ENCODE data around the gene ARHGAP18.

The ARHGAP18 gene

DNA sequence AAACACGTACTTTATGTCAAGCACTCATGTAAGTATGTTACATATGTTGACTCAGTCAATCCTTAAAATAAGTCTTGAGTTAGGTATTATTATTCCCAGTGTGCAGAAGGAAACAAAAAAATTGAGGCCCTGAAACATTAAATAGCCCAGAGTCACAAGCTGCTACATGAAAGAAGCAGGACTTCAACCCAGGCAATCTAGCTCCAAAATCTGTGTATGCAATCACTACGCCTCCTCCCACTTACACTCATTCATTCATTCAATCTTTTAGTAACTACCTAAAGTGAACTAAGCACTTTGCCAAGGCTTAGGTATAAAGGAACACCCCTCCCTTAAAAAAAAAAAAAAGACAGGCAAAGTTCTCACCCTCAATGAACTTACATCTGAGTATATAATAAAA lies 9.3 kb downstream of the ARHGAP18 start:
- Histone ChIP-seq H3K4me2 (ENCODE audit: low read depth, low read length) (peak overlapping the region; percentile 10; the same call in 1 of the 2 replicates), H3K9me3 (replicated peaks; ENCODE audit: insufficient read depth, low read length) (no peaks in the 10 kb centered on the region), H3K27ac (ENCODE audit: low read length) (no peak overlapping the region), H3F3A (ENCODE audit: insufficient read depth, low read length) (peaks cover 8% of the 10 kb centered on the region; the same call in 1 of the 2 replicates), H3K27me3 (replicated peaks; ENCODE audit: insufficient read depth, low read length) (no peaks in the 10 kb centered on the region), H3K36me3 (replicated peaks; ENCODE audit: insufficient read depth, low read length) (no peaks in the 10 kb centered on the region), H2AFZ (ENCODE audit: low read length) (no peak overlapping the region), H4K20me1 (ENCODE audit: insufficient read depth, low read length) (no peaks in the 10 kb centered on the region), H3K9ac (ENCODE audit: low read length) (no peak overlapping the region), H3K4me3 (ENCODE audit: low read length) (no peak overlapping the region), H3K9me2 (replicated peaks; ENCODE audit: insufficient read depth, low read length) (no peaks in the 10 kb centered on the region), H3K79me2 (ENCODE audit: low read length) (peaks cover 99% of the 10 kb centered on the region), H3K4me1 (ENCODE audit: low read length) (peaks cover 52% of the 10 kb centered on the region)
- TF ChIP-seq EZH2phosphoT487 (IDR thresholded peaks at IDR 0.05; ENCODE audit: low read length) (no peak), CTCF (IDR thresholded peaks at IDR 0.05; ENCODE audit: low read length) (no peak), EZH2 (optimal IDR thresholded peaks at IDR 0.05; ENCODE audit: low read depth, low read length) (no peak)
- no peak for DNase-seq

- TF ChIP-seq EZH2phosphoT487 (IDR thresholded peaks at IDR 0.05; ENCODE audit: low read length): no peak
- TF ChIP-seq EZH2 (optimal IDR thresholded peaks at IDR 0.05; ENCODE audit: low read depth, low read length): no peak
- no peak for TF ChIP-seq CTCF (IDR thresholded peaks at IDR 0.05; ENCODE audit: low read length)
- H3K4me3 ChIP-seq (ENCODE audit: low read length): no peak overlapping the region
- H3K9ac ChIP-seq (ENCODE audit: low read length): no peak overlapping the region
- peaks cover 13% of the 10 kb centered on the region; the same call in 1 of the 2 replicates for H3F3A ChIP-seq (ENCODE audit: insufficient read depth, low read length)
- no peak overlapping the region for H2AFZ ChIP-seq (ENCODE audit: low read length)
- peaks cover 59% of the 10 kb centered on the region for H3K4me1 ChIP-seq (ENCODE audit: low read length)
- no peaks in the 10 kb centered on the region for H3K9me2 ChIP-seq (replicated peaks; ENCODE audit: insufficient read depth, low read length)
- no peaks in the 10 kb centered on the region for H3K9me3 ChIP-seq (replicated peaks; ENCODE audit: insufficient read depth, low read length)
- no peak for DNase-seq
- H3K27me3 ChIP-seq (replicated peaks; ENCODE audit: insufficient read depth, low read length): no peaks in the 10 kb centered on the region
- peaks cover 99% of the 10 kb centered on the region for H3K79me2 ChIP-seq (ENCODE audit: low read length)
- H4K20me1 ChIP-seq (ENCODE audit: insufficient read depth, low read length): no peaks in the 10 kb centered on the region
- no peak overlapping the region for H3K27ac ChIP-seq (ENCODE audit: low read length)
- H3K4me2 ChIP-seq (ENCODE audit: low read depth, low read length): no peak overlapping the region
- H3K36me3 ChIP-seq (replicated peaks; ENCODE audit: insufficient read depth, low read length): no peaks in the 10 kb centered on the region
Observed at GRCh38 chr6:129699659-129700058, 10.3 kb downstream of the ARHGAP18 start.

DNA sequence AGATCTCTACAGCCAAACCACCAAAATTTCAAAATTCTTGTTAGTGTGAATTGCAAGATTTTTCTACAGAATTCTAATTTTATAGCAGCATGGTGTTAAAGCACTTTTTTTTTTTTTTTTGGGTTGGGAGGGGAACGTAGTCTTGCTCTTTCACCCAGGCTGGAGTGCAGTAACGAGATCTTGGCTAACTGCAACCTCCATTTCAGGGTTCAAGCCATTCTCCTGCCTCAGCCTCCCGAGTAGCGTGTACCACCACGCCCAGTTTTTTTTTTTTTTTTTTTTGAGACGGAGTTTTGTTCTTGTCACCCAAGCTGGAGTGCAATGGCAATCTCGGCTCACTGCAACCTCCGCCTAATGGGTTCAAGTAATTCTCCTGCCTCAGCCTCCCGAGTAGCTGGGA lies 11.5 kb downstream of the ARHGAP18 start:
- no peak for DNase-seq
- no peak for TF ChIP-seq EZH2 (optimal IDR thresholded peaks at IDR 0.05; ENCODE audit: low read depth, low read length)
- no peak for TF ChIP-seq EZH2phosphoT487 (IDR thresholded peaks at IDR 0.05; ENCODE audit: low read length)
- TF ChIP-seq CTCF (IDR thresholded peaks at IDR 0.05; ENCODE audit: low read length): no peak
- Histone ChIP-seq H3K9me3 (replicated peaks; ENCODE audit: insufficient read depth, low read length) (no peaks in the 10 kb centered on the region), H3K36me3 (replicated peaks; ENCODE audit: insufficient read depth, low read length) (no peaks in the 10 kb centered on the region), H3K27ac (ENCODE audit: low read length) (peak overlapping the region; percentile 53; the same call in 1 of the 2 replicates), H3K27me3 (replicated peaks; ENCODE audit: insufficient read depth, low read length) (no peaks in the 10 kb centered on the region), H2AFZ (ENCODE audit: low read length) (no peak overlapping the region), H3K4me3 (ENCODE audit: low read length) (no peak overlapping the region), H3K4me2 (ENCODE audit: low read depth, low read length) (peak overlapping the region; percentile 75), H3K9ac (ENCODE audit: low read length) (peak overlapping the region; percentile 22; the same call in 1 of the 2 replicates), H4K20me1 (ENCODE audit: insufficient read depth, low read length) (no peaks in the 10 kb centered on the region), H3K9me2 (replicated peaks; ENCODE audit: insufficient read depth, low read length) (no peaks in the 10 kb centered on the region), H3K4me1 (ENCODE audit: low read length) (peaks cover 59% of the 10 kb centered on the region), H3K79me2 (ENCODE audit: low read length) (peaks cover 100% of the 10 kb centered on the region), H3F3A (ENCODE audit: insufficient read depth, low read length) (peaks cover 13% of the 10 kb centered on the region; the same call in 1 of the 2 replicates)
